ENCODE data around the gene KIF2C.

Gene KIF2C

DNA sequence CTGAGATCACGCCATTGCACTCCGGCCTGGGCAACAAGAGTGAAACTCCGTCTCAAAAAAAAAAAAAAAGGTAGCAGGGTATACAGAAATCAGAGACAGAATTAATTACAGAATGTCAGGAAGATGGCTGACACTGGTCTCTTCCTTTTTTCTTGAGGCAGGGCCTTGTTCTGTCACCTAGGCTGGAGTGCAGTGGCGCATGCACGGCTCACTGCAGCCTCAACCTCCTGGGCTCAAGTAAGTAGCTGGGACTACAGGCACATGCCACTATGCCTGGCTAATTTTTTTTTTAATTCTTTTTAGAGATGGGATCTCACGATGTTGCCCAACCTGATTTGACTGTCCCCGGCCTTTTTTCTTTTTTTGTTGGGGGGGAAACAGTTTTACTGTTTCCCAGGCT, 25.1 kb upstream of the KIF2C start:
- no peak overlapping the region for H2BK12ac ChIP-seq (ENCODE audit: low read length)
- no peaks in the 10 kb centered on the region for H3K36me3 ChIP-seq (replicated peaks in 1 of 2; ENCODE audit: control insufficient read depth in 2 of 2, insufficient read depth in 2 of 2, low read length in 2 of 2)
- no peak overlapping the region for H3K18ac ChIP-seq (ENCODE audit: low read length)
- no peak overlapping the region for H3K4ac ChIP-seq (ENCODE audit: low read length)
- H3K9ac ChIP-seq (ENCODE audit: low read depth, low read length, poor library complexity), result no peak overlapping the region
- no peak overlapping the region for H2BK5ac ChIP-seq (ENCODE audit: low read length)
- H3K14ac ChIP-seq (ENCODE audit: low read length), result no peak overlapping the region
- no peaks in the 10 kb centered on the region for H3K79me1 ChIP-seq (ENCODE audit: low read depth, low read length)
- H3K4me2 ChIP-seq (ENCODE audit: insufficient read depth, low read length, poor library complexity, severe bottlenecking), result no peak overlapping the region
- no peak overlapping the region for H4K91ac ChIP-seq (ENCODE audit: low read depth, low read length, poor library complexity)
- H2BK15ac ChIP-seq (ENCODE audit: low read length), result no peak overlapping the region
- H3K27me3 ChIP-seq (ENCODE audit: control insufficient read depth in 3 of 3, insufficient read depth in 3 of 3, low read depth in 1 of 3, low read length in 3 of 3), result no peaks in the 10 kb centered on the region
- H3K27ac ChIP-seq (replicated peaks; ENCODE audit: low read length), result no peak overlapping the region
- H2AK5ac ChIP-seq (ENCODE audit: low read depth, low read length), result no peak overlapping the region
- H3K23ac ChIP-seq (ENCODE audit: low read depth, low read length, poor library complexity), result no peak overlapping the region
- H2BK120ac ChIP-seq (ENCODE audit: low read depth, low read length), result no peak overlapping the region
- no peaks in the 10 kb centered on the region for H3K9me3 ChIP-seq (replicated peaks in 1 of 2; ENCODE audit: control insufficient read depth in 2 of 2, insufficient read depth in 1 of 2, low read depth in 1 of 2, low read length in 2 of 2)
- H2AFZ ChIP-seq (ENCODE audit: low read length), result peak overlapping the region; percentile 72
- no peak overlapping the region for H4K8ac ChIP-seq (ENCODE audit: low read depth, low read length)
- H3K4me3 ChIP-seq (ENCODE audit: low read length in 2 of 2), result no peak overlapping the region
- WGBS, 2 donors (ENCODE audit: extremely low coverage in 2 of 2, insufficient read length in 2 of 2, insufficient replicate concordance in 1 of 2), result no CpG with 5 or more reads among the region's 7 CpGs
- no peak for DNase-seq (ENCODE audit: low spot score)
- H3K4me1 ChIP-seq (ENCODE audit: control insufficient read depth in 2 of 2, insufficient read depth in 1 of 2, low read depth in 1 of 2, low read length in 2 of 2), result peaks cover 0 to 3% of the 10 kb centered on the region in 2 donors

DNA sequence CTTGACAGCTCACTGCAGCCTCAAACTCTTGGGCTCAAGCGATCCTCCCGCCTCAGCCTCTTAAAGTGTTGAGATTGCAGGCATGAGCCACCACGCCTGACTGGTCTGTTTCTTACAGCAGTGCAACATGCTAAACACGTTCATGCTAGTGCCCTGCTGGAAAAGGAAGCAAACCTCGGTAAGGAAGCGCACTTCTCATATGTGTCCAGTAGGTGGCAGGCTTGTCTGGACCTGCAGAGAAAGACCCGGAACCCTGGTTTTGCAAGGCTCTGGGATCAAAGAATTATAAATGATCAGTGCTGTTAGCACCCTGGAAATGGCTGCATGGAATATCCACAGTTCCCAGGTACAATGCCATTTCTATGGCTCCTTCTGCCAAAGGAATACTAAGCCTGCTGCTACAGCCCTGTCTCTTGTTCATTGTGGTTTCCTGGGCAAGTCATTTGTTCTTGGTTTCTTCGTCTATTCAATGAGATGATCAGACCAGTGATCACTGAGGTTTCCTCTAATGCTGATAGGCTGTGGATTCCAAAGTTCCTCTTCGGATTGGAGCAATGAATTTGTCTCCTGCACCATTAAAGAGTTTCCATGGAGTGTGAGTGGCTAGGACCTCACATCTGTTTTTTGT, 24.6 kb upstream of the KIF2C start:
- Histone ChIP-seq H3K18ac (ENCODE audit: low read length) (no peak overlapping the region), H3K4me2 (ENCODE audit: insufficient read depth, low read length, poor library complexity, severe bottlenecking) (no peak overlapping the region), H3K4me3 (ENCODE audit: low read length in 2 of 2) (no peak overlapping the region), H3K79me1 (ENCODE audit: low read depth, low read length) (no peaks in the 10 kb centered on the region), H3K27ac (replicated peaks; ENCODE audit: low read length) (no peak overlapping the region), H2BK120ac (ENCODE audit: low read depth, low read length) (no peak overlapping the region), H3K9me3 (replicated peaks in 1 of 2; ENCODE audit: control insufficient read depth in 2 of 2, insufficient read depth in 1 of 2, low read depth in 1 of 2, low read length in 2 of 2) (no peaks in the 10 kb centered on the region), H3K23ac (ENCODE audit: low read depth, low read length, poor library complexity) (no peak overlapping the region), H2AK5ac (ENCODE audit: low read depth, low read length) (no peak overlapping the region), H3K27me3 (ENCODE audit: control insufficient read depth in 3 of 3, insufficient read depth in 3 of 3, low read depth in 1 of 3, low read length in 3 of 3) (no peaks in the 10 kb centered on the region), H2BK12ac (ENCODE audit: low read length) (no peak overlapping the region), H2BK15ac (ENCODE audit: low read length) (no peak overlapping the region), H4K91ac (ENCODE audit: low read depth, low read length, poor library complexity) (no peak overlapping the region), H3K36me3 (replicated peaks in 1 of 2; ENCODE audit: control insufficient read depth in 2 of 2, insufficient read depth in 2 of 2, low read length in 2 of 2) (no peaks in the 10 kb centered on the region), H3K4ac (ENCODE audit: low read length) (no peak overlapping the region), H2BK5ac (ENCODE audit: low read length) (no peak overlapping the region), H3K9ac (ENCODE audit: low read depth, low read length, poor library complexity) (no peak overlapping the region), H4K8ac (ENCODE audit: low read depth, low read length) (no peak overlapping the region), H2AFZ (ENCODE audit: low read length) (peak overlapping the region; percentile 72), H3K14ac (ENCODE audit: low read length) (no peak overlapping the region), H3K4me1 (ENCODE audit: control insufficient read depth in 2 of 2, insufficient read depth in 1 of 2, low read depth in 1 of 2, low read length in 2 of 2) (peaks cover 0 to 3% of the 10 kb centered on the region in 2 donors)
- DNase-seq (ENCODE audit: low spot score), result peak; percentile 61
- WGBS, 2 donors (ENCODE audit: extremely low coverage in 2 of 2, insufficient read length in 2 of 2, insufficient replicate concordance in 1 of 2), result no CpG with 5 or more reads among the region's 9 CpGs

DNA sequence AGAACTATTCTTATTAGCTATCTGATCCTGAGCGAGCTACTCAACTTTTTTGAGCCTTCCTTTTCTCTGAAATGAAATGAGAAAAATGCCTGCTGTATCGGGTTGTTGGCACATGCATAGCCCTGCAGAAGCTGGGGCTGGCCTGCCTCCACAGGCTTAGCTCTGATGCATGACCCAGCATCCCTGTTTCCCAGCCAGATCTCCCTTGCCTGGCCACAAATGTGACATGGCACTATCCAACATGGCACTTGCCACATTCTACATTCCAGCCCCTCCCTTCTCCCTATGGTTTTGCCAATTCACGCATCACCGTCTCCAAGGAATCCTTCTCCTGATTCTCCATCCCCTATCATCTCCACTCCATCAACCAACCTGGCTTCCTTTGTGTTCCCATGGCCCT, 22.5 kb upstream of the KIF2C start:
- Histone ChIP-seq H2BK5ac (ENCODE audit: low read length) (no peak overlapping the region), H3K79me1 (ENCODE audit: low read depth, low read length) (no peaks in the 10 kb centered on the region), H3K27ac (replicated peaks; ENCODE audit: low read length) (no peak overlapping the region), H3K18ac (ENCODE audit: low read length) (no peak overlapping the region), H2AK5ac (ENCODE audit: low read depth, low read length) (no peak overlapping the region), H3K4me3 (ENCODE audit: low read length in 2 of 2) (no peak overlapping the region), H4K8ac (ENCODE audit: low read depth, low read length) (no peak overlapping the region), H2BK15ac (ENCODE audit: low read length) (no peak overlapping the region), H3K23ac (ENCODE audit: low read depth, low read length, poor library complexity) (no peak overlapping the region), H3K9me3 (replicated peaks in 1 of 2; ENCODE audit: control insufficient read depth in 2 of 2, insufficient read depth in 1 of 2, low read depth in 1 of 2, low read length in 2 of 2) (no peaks in the 10 kb centered on the region), H3K27me3 (ENCODE audit: control insufficient read depth in 3 of 3, insufficient read depth in 3 of 3, low read depth in 1 of 3, low read length in 3 of 3) (no peaks in the 10 kb centered on the region), H2BK120ac (ENCODE audit: low read depth, low read length) (no peak overlapping the region), H4K91ac (ENCODE audit: low read depth, low read length, poor library complexity) (no peak overlapping the region), H3K4ac (ENCODE audit: low read length) (no peak overlapping the region), H3K4me2 (ENCODE audit: insufficient read depth, low read length, poor library complexity, severe bottlenecking) (no peak overlapping the region), H2AFZ (ENCODE audit: low read length) (no peak overlapping the region), H3K9ac (ENCODE audit: low read depth, low read length, poor library complexity) (no peak overlapping the region), H3K4me1 (ENCODE audit: control insufficient read depth in 2 of 2, insufficient read depth in 1 of 2, low read depth in 1 of 2, low read length in 2 of 2) (peaks cover 0 to 3% of the 10 kb centered on the region in 2 donors), H3K36me3 (replicated peaks in 1 of 2; ENCODE audit: control insufficient read depth in 2 of 2, insufficient read depth in 2 of 2, low read length in 2 of 2) (no peaks in the 10 kb centered on the region), H2BK12ac (ENCODE audit: low read length) (no peak overlapping the region), H3K14ac (ENCODE audit: low read length) (no peak overlapping the region)
- DNase-seq (ENCODE audit: low spot score), result no peak
- no CpG with 5 or more reads among the region's 4 CpGs for WGBS, 2 donors (ENCODE audit: extremely low coverage in 2 of 2, insufficient read length in 2 of 2, insufficient replicate concordance in 1 of 2)

DNA sequence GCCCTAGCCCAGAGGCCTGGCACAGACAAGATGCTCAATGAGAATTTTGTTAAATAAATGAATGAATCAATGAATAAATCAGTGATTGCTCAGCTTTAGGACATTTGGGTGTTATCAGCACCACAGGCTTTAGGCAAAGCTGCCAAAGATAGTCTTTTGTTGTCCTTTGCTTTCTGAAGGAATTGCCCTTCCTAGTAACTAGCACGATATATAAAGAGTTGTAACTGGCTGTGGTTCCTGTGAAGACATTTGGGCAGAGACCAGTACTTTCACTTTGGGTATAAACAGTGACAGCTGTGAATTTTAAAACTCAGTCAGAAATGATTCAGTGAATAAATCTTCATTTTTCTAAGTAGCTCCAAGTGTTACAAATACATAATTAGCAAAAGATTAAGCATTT, 22.0 kb upstream of the KIF2C start:
- H3K23ac ChIP-seq (ENCODE audit: low read depth, low read length, poor library complexity), result no peak overlapping the region
- H3K9ac ChIP-seq (ENCODE audit: low read depth, low read length, poor library complexity), result no peak overlapping the region
- H3K9me3 ChIP-seq (replicated peaks in 1 of 2; ENCODE audit: control insufficient read depth in 2 of 2, insufficient read depth in 1 of 2, low read depth in 1 of 2, low read length in 2 of 2), result no peaks in the 10 kb centered on the region
- no peak overlapping the region for H2AFZ ChIP-seq (ENCODE audit: low read length)
- no peak overlapping the region for H2BK5ac ChIP-seq (ENCODE audit: low read length)
- WGBS, 2 donors (ENCODE audit: extremely low coverage in 2 of 2, insufficient read length in 2 of 2, insufficient replicate concordance in 1 of 2), result no CpG with 5 or more reads among the region's 1 CpG
- H3K27me3 ChIP-seq (ENCODE audit: control insufficient read depth in 3 of 3, insufficient read depth in 3 of 3, low read depth in 1 of 3, low read length in 3 of 3), result no peaks in the 10 kb centered on the region
- peaks cover 0 to 3% of the 10 kb centered on the region in 2 donors for H3K4me1 ChIP-seq (ENCODE audit: control insufficient read depth in 2 of 2, insufficient read depth in 1 of 2, low read depth in 1 of 2, low read length in 2 of 2)
- H2AK5ac ChIP-seq (ENCODE audit: low read depth, low read length), result no peak overlapping the region
- no peaks in the 10 kb centered on the region for H3K36me3 ChIP-seq (replicated peaks in 1 of 2; ENCODE audit: control insufficient read depth in 2 of 2, insufficient read depth in 2 of 2, low read length in 2 of 2)
- H3K4me2 ChIP-seq (ENCODE audit: insufficient read depth, low read length, poor library complexity, severe bottlenecking), result no peak overlapping the region
- no peak overlapping the region for H3K4ac ChIP-seq (ENCODE audit: low read length)
- no peak for DNase-seq (ENCODE audit: low spot score)
- H2BK120ac ChIP-seq (ENCODE audit: low read depth, low read length), result no peak overlapping the region
- H3K4me3 ChIP-seq (ENCODE audit: low read length in 2 of 2), result no peak overlapping the region
- no peaks in the 10 kb centered on the region for H3K79me1 ChIP-seq (ENCODE audit: low read depth, low read length)
- no peak overlapping the region for H3K18ac ChIP-seq (ENCODE audit: low read length)
- no peak overlapping the region for H2BK12ac ChIP-seq (ENCODE audit: low read length)
- H2BK15ac ChIP-seq (ENCODE audit: low read length), result no peak overlapping the region
- H4K8ac ChIP-seq (ENCODE audit: low read depth, low read length), result no peak overlapping the region
- no peak overlapping the region for H3K27ac ChIP-seq (replicated peaks; ENCODE audit: low read length)
- H3K14ac ChIP-seq (ENCODE audit: low read length), result no peak overlapping the region
- no peak overlapping the region for H4K91ac ChIP-seq (ENCODE audit: low read depth, low read length, poor library complexity)

Measured in neuronal stem cell (in vitro differentiated cells).